ENCODE measurements around the gene PGBD1.
"Not testable (repeated sequence)": the region's sequence is repeated elsewhere in the genome, so short reads cannot be mapped to it uniquely, and the experiment has no call there.

Gene PGBD1

DNA sequence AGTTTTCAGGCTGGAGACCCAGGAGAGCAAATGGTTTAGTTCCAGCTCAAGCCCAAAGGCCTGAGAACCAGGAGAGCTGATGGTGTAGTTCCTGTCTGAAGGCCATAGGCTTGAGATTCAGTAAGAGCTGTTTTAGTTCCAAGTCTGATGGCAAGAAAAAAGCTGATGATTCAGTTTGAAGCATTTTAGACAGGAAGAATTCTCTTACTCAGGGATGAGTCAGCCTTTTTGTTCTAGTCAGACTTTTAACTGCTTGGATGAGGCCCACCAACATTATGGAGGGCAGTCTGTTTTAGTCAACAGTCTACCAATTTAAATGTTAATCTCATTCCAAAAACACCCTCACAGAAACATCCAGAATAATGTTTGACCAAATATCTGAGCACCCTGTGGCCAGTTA is 11.9 kb upstream of the PGBD1 start:
- no peak for DNase-seq

DNA sequence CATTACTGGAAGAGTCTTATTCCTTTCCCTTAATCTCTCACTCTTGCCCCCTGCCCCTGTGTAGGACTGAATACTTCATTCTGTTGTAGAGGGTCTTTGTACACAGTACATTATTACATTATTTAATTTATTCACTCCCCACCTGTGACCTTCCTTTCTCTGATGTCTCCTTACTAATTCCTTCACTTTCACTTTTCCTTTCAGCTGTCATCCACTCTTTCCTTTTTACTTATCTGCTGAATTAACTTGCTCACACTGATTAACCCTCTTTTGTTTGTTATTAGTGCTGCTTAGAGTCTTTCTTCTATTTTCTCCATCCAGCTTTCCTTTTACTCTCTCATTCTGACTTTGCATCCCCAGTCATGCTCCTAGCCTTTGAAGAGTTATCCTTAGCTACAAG is 6.5 kb upstream of the PGBD1 start:
- no peak for DNase-seq

DNA sequence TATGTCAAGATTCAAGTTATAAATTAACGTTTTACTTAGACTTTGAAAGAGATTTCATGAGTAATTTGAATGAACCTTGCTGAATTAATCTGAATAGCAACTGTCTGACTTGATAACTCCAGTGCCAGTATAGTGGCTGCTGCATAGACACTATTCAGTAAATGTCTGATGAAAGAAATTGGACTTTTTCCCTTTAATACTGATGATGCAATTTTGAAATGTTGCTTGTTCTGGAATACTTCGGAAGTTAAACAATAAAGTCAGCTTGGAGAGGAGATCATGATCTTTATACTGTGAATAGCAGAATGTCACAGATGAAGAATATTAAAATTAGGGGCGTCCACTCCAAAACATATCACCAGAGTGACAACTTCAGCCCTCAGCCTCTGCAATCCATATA is 3.6 kb upstream of the PGBD1 start:
- DNase-seq, result no peak

DNA sequence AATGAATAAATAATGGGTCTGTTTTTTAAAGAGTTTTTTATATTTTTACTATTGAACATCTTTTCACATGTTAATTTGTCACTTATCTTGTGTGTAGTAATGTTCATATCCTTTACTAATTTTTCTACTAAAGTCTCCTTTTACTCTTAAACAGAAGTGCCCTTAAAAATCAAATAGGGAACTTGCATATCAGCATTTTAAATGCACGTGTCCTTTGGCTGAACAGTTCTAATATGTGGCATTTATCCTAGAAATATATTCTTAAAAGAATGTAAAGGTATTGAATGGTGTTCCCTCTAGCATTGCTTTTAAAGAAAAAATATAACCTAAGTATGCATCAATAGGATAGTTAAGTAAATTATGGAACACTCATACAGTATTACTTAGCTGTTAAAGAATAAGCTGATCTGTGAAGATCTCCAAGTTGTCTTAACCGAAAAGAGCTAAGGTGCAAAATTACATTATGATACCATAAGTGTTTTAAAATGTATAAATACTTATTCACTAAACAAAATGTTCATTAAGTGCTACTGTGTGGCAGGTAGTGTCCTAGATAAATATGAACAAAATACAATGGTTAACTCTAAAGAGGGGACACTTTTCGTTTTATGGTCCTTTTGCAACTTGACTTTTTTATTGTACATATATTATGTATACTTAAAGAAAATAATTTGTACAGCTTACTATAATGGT is 631 bp upstream of the PGBD1 start:
- no peak for DNase-seq

DNA sequence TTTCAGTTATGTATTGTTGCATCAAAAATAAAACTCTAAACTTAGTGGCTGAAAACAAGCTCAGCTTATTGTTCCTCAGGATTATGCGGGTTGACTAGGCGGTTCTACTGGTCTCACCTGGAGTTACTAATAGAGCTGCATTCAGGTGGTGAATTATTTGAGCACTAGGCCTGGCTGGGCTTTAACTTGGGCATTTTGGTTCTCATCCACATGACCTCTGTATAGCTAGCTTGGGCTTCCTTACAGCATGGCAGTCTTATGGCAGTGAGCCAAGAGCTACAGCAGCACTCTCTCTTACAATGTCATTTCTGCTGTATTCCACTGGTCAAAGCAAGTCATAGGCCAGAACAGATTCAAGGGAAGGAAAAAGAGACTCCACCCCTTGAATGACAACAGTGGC is 1.6 kb downstream of the PGBD1 start:
- DNase-seq, result no peak

DNA sequence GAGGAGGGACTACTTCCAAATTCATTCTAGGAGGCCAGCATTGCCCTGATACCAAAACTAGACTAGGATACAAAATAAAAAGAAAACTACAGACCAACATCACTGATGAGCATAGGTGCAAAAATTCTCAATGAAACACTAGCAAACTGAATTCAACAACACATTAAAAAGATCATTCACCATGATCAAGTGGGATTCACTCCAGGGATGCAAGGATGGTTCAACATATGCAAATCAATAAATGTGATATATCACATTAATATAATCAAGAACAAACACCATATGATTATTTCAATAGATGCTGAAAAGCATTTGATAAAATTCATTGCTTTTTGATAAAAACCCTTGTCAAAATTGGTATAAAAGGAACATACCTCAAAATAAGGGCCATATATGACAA is 10.2 kb downstream of the PGBD1 start:
- no peak for DNase-seq

DNA sequence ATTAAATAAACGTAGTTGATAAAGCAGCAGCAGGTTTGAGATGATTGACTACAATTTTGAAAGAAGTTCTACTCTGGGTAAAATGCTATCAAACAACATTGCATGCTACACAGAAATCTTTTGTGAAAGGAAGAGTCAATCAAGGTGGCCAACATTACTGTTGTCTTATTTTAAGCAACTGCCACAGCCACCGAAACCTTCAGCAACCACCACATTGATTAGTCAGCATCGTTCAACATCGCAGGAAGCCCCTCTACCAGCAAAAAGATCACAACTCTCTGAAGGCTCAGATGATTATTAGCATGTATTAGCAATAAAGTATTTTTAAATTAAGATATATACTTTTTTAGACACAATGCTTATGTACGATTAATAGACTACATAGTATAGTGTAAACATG is 14.0 kb downstream of the PGBD1 start:
- no peak for DNase-seq

DNA sequence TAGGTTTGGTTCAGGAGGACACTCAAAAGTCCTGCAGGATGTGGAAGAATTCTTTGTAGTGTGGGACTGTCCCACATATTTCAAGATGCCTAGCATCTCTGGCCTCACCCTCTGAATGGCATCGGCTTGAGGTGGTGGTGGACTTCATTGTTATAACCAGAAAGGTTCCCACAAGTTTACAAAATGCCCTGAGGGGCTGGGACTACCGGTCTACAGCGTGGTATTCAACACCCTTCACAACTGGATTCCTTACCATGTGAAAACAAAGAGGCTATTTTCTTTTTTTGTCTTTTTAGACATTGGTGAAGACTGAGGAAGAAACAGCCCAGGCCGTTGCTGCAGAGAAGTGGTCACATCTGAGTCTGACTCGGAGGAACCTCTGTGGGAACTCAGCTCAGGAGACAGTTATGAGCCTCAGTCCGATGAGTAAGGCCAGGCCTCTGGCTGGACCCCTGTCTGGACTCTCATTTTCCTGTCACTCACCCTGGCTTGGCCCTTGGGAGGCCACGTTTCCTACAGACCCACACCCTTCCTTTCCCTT is 15.2 kb downstream of the PGBD1 start:
- DNase-seq, result no peak

DNA sequence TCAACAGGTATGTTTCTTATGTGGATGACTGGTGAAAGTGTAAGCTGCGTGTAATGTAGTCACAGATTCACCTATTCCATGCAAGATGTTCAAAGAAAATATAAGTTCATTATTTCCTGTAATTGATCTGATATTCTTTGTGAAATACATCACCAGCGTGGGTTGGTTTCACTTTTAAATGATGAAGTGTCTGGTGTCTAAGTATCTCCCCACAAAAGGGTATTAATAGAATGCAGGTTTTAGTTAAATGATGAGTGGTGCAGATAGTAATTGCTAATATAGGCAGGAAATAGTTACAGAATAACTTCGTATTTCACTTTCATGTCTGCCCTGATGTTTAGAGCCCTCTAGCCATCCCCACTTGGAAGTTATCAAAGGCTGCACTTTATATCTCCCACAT is 22.2 kb downstream of the PGBD1 start:
- no peak for DNase-seq

DNA sequence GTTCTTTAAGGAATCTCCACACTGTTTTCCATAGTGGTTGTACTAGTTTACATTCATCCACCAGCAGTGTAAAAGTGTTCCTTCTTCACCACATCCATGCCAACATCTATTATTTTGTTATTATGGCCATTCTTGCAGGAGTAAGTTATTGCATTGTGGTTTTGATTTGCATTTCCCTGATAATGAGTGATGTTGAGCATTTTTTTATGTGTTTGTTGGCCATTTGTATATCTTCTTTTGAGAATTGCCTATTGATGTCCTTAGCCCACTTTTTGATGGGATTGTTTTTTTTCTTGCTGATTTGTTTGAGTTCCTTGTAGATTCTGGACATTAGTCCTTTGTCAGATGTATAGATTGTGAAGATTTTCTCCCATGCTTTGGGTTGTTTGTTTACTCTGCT is 25.0 kb downstream of the PGBD1 start:
- DNase-seq, result not testable (repeated sequence)

DNA sequence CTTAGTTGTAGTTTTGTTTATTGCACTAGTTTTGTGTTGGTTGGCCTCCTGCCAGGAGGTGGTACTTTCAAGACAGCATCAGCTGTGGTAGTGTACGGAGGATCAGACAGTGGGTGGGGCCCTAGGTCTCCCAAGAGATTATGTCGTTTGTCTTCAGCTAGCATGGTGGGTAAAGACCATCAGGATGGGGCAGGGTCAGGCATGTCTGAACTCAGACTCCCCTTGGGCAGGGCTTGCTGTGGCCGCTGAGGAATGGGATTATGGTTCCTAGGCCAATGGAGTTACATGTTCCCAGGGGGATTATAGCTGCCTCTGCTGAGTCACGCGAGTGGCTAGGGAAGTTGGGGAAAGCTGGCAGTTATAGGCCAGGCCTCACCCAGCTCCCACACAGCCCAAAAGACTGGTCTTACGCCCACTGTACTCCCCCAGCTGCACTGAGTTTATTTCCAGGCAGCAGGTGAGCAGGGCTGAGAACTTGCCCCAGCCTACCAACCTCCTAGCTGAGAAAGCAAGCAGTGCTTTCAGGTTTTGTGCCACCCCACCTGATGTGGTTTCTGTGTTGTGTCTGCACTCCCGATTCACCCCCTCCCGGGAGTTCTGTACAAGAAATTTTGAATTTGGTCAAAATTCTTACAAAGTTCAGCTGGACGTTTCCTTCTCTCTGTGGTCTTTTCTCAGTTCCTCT is 29.9 kb downstream of the PGBD1 start:
- no peak for DNase-seq

DNA sequence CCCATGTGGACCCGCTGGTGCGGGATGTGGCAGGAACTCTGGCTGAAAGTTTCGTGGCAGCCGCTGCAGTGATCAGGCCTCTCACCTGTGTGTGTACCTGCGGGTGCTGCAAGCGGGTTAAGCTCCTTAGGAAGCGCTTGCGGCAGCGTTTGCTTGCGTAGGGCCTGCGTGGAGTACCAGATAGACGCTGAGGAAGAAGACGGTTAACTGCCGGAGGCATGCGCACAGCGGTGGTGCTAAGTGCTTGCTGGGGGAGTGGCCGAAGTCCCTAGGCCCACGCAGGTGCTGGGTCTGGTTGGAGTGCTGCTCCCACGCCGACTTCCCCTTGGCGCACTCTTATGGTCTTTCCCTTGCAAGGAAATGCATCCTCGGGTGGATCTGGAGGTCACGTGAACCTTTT is 31.6 kb downstream of the PGBD1 start:
- DNase-seq, result no peak

DNA sequence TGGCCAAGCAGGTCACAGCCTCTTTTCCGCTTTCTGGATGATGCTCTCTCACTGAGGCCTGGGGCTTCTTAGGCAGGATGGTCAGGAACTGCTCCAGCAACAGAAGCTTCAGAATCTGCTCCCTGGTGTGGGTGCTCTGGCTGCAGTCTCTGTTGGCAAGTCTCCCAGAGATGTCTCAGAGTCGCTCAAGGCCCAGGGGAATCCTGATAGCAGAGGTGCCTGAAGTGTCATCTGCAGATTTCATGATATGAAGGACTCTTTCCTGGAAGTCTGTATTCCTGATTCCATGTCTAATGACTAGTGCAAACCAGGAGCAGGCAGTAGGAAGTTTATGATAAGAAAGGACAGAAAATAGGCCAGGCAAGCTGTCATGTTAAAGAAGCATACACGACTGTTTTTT is 34.3 kb downstream of the PGBD1 start:
- no peak for DNase-seq

DNA sequence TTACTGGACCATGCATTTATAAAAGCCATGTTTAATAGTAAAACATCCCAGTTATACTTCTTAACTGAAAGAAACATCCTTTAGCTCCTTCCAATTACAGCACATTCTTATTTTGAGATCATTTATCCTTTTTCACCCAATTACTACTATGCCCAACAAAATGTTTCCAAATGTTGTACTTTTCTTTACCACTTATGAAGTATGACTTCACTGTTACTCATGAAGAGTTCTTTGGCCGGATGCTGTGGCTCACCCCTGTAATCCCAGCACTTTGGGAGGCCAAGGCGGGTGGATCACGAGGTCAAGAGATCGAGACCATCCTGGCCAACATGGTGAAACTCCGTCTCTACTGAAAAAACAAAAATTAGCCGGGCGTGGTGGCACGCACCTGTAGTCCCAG is 36.5 kb downstream of the PGBD1 start:
- not testable (repeated sequence) for DNase-seq

DNA sequence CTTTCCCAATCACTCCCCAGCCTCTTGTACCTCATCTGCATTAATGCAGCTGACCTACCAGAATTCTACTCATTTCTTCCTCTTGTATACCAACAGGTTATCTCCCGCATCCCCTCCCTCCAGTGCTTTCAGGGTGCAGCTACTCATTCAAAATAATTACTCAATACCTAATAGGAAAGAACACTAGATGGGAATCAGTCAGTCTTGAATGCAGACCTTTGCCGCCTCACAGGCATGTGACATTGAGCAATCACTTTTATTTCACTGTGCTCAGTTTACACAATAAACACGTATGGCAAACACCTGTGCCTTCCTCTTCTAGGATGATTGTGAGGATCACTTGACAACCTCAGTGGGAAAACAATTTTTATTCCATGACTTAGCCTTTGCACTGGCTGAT is 41.3 kb downstream of the PGBD1 start:
- no peak for DNase-seq

DNA sequence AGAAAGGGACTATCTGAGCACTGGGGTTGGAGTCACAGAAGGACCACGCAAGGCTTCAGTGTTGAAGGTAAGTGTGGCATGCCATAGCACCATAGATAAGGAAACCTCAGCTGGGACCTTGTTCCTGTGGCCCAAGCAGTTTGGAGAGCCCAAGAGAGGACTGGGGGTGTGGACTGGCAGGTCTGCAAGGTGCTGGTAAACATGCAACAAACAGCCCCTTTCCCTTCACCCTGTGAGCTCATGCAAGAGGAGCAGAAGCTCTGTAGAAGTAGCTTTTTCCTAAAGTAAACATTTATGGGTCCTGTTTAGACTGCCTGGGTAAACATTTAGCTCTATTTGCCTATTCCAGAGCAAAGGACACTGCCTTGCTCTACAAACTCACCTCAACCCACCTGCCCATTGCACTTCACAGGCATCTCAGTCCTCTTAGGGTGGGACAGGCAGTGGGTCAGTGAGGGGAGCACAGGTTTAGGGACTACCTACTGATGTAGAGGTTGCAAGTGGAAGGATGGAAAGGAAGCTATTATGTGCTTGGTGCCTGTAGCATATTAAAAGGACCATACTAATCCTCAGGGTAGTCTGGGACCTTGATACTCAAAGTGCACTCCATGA is 42.5 kb downstream of the PGBD1 start:
- DNase-seq, result no peak

DNA sequence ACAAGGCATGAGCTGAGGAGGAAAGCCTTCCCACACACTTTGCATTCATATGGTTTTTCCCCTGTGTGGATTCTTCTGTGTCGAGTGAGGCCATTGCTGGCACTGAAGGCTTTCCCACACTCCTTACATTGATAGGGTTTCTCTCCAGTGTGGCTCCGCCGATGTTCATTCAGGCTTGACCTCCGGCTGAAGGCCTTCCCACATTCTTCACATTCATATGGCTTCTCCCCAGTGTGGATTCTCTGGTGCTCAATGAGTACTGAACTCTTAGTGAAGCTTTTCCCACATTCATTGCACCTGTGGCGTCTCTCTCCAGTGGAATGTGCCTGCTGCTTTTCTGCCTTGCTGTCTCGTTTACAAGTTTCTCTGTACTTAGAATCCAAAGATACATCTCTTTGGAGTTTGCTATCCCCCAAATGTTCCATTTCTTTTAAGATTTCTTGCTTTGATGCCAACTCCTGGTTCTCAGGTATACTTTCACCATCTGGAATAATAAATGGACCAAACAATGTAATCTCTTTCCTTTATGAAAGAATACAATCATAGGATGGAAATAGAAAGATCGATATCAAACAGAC is 45.1 kb downstream of the PGBD1 start:
- DNase-seq, result no peak

DNA sequence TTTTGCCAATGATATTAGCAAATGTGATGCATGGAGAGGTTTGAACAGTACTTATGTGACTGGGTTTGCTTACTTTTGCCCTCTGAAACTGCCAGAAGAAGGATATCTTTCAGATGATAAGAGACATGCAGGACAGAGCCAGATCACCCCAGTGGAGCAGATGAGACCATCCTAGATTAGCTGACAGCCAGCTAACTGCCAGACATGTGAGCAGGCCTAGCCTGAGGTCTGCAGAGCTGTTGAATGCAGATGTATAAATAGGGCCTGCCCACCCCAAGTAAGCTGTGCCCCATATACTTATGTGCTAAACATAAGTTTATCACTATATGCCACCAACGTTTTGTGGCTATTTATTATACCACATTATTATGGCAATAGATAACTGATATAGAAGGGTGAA is 48.7 kb downstream of the PGBD1 start:
- no peak for DNase-seq

DNA sequence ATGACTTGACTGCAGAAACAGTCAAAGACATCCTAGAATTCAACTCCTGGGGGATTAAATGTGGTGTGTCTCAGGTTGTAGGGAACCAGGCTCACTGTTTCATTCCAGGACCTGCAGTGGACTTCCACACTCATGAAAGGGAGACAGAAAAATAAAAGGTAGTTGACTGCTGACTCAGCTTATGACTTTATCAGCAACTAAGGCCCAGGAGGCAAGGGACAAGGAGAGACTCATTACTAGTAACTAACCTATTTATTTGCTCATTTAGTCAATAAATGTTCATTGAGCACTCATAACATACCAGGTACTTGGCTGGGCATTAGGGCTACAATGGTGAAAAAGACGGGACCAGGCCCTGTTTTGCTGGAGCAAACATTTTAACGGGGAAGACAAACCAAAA is 51.7 kb downstream of the PGBD1 start:
- DNase-seq, result no peak

DNA sequence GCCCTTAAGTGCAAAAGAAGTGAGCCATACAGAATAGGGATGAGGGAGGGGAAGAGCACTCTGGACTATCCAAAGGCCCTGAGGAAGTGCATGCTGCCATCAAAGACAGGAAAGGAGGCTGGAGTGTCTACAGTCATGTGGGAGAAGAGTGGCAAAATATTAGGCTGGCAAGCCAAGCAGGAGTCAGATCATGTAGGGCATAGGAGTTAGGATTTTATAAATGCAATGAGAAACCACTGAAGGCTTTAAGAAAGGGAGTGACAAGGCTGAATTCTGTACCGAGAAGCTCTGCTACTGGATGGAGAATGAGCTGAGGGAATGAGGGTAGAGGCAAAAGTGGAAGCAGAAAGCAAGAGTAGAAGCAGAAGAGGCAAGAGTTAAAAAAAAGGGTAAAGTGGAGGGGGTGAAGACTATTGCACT is 52.2 kb downstream of the PGBD1 start:
- no peak for DNase-seq

DNA sequence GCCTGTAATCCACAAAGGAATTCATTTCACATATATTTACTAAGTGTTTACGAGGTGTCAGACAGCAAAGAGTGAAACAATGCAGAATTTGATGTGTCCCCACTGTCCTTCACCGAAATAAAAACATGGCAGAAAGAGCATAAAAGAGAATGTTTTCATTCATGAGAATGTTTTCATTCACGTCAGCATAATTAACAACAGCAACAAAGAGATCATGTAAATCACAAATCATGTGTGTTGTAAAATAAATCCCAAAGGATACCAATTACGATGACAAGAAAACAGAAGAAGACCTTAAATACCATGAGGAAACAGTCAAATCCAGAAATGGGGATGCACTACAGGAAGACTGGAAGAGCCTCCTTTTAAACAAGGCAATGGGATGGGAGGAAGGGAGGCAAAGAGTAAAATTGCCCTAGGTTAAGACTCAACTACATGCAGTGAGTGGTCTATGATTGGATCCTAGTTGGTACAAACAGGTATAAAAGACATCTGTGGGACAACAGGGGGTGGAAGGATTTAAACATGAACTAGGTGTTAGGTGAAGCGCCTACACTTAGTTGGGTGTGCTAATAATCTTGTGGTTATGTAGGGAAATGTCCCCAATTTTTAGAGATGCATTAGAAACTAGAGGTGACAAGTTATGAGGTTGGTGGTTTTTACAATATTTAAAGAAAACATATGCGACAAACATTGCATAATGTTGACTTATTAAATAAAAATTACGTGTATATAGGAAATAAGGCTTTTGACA is 53.1 kb downstream of the PGBD1 start:
- no peak for DNase-seq

DNA sequence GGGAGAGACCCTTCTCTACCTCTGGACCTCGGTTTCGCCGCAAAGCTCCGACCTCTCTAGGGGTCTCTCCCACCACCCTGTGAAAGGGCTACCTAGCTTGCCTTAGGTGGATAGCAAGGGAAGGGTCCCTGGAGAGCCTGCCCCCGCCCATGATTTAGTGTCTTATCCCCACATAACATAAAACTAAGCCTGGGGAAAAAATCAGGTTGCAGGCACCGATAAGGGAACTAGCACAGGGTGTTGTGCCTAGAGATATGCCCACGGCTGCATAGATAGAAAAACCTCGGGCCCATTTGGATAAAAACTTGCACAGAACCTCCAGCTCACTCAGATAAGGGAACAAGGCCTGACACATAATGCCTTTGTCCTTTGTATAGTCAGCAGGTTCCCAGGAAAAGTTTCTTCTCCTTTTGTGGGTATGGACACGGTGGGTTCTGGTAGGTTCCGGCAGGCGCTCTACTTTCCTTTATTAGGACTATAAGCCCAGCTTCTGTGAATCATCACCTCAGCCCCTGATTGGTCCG is 53.7 kb downstream of the PGBD1 start:
- DNase-seq, result no peak
